ENCODE data around the gene CDC42.

Gene CDC42

DNA sequence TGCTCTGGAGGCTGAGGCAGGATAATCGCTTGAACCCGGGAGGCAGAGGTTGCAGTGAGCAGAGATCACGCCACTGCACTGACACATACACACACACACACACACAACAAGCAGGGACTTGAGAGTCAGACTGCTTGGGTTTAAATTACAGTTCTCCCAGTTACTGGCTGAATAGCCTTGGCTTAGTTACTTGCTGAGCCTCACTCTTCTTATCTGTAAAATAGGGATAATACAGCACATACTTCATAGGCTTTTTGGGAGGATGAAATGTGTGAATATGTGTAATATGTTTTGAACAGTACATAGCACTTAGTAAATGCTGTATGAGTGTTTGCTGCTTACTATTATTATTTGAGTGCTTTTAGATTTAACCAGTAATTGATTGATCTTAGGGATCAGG lies 23.8 kb downstream of the CDC42 start:
- DNase-seq: no peak

DNA sequence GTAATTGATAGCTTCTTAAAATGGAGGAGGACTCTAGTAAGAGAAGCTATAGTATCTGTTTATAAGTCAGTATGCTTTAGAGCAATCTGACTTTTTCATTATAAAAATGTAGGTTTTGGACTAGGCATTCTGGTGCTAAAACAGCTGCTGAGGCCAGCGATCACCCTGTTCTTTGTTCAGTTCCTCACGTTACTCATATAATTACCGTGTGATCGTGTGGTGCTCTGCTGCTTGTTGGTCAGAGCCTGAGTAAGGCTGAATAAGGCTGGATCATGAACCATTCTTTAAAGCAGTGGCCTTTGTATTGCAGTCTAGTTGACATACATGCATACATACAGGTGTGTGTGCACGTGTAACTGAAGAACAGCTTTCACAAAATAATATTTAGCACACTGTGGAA lies 25.2 kb downstream of the CDC42 start:
- DNase-seq: no peak

DNA sequence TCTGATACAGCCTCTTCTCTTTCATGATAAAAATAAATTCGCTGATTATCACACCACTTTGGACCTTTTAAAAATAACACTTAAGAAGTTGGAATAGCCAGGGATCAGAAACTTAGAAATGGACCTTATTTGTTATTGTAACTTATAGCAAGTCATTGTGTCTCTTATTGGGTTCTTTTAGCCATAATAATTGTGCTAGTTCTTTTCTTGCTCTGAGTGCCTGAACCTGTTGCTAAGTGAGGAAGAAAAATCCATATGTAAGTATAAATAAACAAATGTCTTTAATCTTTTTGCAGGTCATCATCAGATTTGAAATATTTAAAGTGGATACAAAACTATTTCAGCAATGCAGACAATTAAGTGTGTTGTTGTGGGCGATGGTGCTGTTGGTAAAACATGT lies 25.6 kb downstream of the CDC42 start:
- DNase-seq: no peak

DNA sequence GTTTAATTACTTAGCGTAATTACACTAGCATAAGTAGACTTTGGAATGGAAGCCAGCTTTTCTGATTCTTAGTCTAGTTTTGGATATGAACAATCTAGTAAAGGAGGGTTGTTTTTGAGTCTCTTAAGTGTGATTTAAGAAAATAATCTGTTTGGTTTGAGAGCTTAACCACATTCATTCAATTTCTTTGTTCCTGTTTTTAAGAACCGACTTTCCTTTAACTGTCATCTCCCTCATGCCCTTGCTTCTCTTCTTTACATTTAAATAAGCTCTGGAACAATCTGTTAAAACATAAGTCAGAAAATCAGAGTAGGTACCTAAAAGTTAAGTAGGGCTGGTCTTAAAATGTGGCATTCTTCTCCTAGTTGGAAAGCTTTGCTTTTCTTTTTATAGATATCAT lies 27.7 kb downstream of the CDC42 start:
- DNase-seq: no peak

DNA sequence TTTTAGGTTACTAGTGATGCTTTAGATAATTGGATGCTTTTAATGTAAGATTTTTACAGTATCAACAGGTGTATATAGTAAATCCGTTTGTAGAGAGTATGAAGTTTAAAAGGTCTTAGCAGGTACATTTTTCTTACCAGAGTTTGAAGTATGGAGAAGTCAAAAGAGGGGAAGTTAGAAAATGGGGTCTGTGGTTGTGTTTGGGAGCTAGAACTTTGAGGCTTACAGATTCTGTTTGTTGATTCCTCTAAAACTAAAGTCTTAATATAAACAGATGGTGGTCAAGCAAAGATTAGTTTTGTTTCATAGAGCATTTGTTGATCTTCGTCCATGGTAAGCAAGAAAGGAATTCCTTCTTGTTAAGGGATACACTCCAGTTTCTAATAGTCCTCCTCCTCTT lies 35.8 kb downstream of the CDC42 start:
- no peak for DNase-seq

DNA sequence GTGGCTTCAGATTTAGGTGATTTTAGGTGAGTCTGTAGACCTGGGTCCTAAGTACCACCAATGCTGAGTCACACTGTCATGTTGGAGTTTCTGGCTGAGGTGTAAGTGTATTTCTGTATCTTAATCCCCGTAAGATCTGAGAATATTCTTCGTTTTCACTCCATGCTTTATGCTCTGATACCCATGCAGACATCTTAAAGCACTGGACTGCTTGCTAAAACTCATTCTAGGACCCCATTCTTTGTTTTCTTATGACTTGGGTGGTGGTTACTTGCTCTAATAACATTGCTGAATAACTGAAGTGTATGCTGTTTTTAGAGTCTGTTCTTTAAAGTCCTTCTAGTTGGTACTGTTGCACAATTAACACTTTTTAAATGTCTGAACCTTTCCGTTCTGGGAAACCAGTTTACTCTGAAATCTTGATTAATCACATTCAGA lies 36.6 kb downstream of the CDC42 start:
- no peak for DNase-seq

DNA sequence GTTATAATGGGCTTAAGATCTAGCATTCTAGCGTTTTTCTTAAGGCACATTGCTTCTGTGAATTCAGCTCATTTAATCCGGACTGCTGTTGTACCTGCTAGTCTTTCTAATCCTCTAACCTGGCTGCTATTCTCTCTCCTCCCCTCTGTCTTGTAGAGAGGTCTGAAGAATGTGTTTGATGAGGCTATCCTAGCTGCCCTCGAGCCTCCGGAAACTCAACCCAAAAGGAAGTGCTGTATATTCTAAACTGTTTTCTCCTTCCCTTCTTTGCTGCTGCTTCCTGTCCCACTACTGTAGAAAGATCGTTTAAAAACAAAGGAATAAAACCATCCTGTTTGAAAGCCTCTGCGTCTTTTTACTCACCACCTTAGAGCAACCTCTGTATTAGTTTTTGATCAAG lies 37.3 kb downstream of the CDC42 start:
- DNase-seq: no peak

DNA sequence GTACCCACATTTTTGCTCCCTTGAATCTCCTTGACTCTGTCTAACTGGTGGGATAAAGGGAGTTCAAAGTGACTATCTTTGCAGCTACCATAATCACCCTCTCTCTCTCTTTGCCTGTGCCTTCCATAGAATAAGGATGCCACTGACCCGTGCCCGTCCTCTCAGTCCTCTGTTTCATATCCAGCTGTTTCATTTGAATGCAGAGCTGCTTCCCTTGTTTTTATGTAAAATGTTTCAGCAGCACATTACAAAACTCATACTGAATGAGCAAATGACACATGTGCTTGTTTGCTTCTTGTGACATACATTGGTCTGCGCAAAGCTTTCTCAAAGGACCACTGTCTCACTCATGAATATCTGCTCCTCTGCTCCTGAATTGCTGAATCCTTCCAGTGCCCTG lies 38.4 kb downstream of the CDC42 start:
- no peak for DNase-seq

DNA sequence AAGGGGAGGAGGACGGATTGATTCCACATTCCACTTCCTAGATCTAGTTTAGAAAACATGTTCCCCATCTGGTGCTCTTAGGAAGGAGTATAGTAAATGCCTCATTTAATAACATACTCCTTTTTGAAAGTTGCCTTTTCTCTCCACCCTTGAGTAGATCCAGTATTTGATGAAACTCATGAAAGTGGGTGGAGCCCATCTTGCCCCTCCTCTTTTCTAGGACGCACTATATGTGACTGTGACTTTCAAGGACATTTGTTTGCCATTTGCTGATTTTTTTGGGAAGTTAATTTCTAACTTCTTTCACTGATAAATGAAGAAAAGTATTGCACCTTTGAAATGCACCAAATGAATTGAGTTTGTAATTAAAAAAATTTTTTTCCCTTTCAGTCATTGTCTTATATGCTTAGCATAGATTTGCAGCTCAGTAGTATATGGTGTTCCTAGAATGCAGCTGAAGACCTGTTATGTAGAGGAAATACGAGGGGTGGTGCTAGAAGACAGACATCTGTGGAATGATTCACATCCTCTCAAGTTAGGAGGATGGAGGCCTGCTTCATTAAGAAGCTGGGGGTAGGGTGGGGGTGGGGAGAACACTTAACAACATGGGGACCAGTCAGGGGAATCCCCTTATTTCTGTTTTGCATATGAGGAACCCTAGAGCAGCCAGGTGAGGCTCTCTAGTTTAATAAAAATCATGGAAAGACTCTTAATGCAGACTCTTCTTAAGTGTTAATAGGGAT lies 39.7 kb downstream of the CDC42 start:
- DNase-seq: peak; percentile 55 to 66

DNA sequence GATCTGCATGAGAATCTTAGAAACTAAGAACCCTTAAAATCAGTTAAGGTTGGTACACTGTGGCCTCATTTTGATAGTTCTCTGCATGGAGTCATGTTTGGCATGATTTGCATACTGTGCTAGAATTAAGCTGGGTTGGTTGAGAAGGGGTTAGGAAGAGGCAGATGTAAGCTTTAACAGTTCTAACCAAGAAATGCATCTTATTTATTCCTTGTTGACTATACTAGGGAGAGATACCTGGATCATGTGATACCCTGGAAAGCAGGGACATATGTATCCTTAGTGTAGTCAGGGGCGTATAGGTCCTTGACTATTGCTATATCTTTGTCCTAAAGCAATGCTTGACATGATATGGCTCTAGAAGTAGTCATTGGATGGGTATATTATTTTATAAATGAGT lies 41.0 kb downstream of the CDC42 start:
- DNase-seq: no peak

DNA sequence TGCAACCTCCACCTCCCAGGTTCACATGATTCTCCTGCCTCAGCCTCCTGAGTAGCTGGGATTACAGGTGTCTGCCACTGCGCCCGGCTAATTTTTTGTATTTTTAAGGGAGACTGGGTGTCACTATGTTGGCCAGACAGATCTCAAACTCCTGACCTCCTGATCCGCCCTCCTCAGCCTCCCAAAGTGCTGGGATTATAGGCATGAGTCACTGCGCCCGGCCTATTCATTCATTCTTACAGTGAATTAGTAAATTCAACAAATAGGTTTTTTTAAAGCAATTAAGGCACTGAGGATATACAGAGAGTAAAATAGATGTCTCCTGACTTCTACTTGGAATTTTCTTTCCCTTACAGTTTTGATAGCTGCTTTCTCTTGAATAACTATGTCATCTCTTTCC lies 43.5 kb downstream of the CDC42 start:
- no peak for DNase-seq

DNA sequence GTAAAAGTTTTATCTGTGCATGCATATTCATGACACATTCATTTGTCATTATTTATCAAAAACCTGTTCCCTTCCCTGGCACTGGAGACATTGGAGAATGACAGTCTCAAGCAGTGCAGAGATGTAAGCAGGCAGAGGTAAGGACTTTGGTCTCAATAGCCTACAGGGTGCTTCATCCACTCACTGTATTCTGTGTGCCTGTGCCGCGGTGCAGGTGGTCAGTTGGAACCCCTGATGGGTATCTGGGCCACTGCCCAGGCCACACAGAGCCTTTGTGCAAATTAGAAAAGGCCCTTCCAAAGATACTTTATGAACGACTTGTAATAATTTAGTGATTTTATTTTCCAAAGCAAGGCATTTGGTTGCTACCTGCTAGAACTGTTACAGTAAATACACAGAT lies 44.0 kb downstream of the CDC42 start:
- no peak for DNase-seq

DNA sequence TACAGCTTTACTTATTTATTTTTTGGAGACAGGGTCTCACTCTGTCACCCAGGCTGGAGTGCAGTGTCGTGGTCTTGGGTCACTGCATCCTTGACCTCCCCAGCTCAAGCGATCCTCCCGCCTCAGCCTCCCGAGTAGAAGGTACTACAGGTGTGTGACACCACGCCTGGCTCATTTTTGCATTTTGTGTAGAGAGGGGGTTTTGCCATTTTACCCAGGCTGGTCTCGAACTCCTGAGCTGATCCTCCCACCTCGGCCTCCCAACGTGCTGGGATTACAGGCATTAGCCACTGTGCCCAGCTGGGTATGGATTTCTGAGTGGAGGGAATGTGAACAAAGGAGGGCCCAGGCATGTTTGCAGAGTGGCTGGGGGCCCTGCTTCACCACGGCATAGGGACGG lies 46.2 kb downstream of the CDC42 start:
- no peak for DNase-seq

DNA sequence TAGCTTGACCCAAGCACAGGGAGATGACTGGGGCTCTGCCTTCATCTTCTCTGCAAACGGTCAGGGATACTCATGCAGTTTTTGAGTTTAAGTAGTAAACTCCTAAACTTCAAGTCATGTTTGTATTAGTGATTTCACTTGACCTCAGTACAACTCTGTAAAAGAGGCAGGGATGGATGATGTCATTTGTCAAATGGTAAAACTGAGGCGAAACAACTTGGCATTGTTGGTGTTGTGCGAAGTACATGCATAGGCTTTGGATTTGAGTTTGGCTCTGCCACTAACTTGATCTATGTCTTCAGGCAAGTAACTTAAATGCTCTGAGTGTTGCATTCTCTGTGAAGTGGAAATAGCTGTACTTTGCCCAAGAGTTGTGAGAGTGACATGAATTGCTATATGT lies 47.7 kb downstream of the CDC42 start:
- no peak for DNase-seq

DNA sequence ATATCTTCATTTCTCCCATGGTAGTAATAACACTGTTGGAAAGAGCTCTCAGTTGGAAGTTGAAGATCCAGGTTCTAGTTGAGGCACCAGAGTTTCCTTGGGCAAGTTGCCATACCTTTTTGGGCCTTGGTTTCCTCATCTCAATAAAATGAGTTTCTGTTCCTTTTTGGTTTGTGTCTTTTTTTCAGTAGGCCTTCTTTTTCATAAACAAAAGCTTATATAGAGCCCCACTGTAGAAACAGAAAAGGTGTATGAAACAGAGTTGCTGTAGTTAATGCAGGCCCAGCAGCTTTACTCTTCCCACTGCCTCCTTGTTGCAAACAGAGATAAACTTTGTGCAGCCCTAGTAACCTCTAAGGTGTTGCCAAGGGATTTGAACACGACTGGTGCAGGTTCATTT lies 48.7 kb downstream of the CDC42 start:
- DNase-seq: no peak

DNA sequence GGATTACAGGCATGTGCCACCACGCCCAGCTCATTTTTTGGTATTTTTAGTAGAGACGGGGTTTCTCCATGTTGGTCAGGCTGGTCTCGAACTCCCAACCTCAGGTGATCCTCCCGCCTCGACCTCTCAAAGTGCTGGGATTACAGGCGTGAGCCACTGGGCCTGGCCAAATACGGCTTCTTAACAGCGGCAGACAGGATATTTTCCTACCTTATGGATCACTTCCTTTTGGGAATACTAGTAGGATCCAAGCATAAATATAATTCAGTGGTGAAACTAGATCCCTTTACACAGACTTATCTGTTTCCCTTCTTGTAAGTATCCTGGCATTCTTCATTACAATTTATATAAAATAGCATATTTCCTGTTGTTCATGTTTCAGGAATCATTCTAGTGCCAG lies 49.5 kb downstream of the CDC42 start:
- no peak for DNase-seq

DNA sequence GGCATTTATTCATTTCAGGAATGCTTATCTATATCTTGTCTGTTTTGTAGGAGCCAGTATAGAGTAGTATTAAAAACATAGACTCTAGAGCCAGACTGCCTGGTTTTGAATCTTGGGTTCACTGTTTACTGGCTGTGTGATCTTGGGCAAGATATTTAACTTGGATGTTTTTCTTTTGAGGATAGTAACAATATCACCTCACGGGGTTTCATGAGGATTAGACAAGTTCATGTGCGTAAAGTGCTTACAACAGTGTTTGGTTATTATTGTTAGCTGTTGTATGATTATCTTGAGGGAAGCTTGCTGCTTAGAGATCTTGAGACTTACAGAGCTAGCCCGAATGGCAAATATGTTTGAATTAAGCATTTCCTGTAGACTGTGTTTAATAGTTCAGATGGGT lies 50.2 kb downstream of the CDC42 start:
- DNase-seq: no peak

DNA sequence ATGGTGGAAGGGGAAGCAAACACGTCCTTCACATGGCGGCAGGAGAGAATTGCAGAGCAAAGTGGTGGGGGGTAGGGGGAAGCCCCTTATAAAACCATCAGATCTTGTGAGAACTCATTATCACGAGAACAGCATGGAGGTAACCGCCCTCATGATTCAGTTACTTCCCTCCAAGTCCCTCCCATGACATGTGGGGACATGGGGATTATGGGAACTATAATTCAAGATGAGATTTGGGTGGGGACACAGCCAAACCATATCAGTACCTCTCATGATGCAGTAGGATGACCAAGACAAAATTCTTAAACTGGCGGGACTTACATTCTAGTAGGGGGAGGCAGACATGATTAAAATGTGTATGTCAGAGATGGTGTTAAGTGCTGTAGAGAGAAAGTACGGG lies 51.6 kb downstream of the CDC42 start:
- no peak for DNase-seq

DNA sequence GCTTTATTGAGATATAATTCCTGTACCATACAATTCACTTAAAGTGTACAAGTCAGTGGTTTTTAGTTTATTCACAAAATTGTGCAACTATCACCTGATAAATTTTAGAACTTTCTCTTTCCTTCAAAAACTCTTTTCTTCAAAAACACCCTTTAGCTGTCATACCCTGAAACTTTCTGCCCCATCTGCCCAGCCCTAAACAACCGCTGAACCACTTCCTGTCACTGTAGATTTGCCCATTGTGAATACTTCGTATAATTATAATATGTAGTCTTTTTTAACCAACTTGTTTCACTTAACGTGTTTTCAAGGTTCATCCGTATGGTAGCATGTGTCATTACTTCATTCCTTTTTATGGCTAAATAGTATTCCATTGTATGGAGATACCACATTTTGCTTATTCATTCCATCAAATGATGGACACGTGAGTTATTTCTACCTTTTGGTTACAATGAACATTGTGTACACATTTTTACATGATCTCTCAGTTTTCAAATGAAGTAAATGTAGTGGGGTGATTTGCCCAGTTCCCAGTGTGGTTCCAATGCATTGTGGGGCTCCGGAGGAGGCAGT lies 52.4 kb downstream of the CDC42 start:
- DNase-seq: peak in 1 of 2 donors; percentile 15

DNA sequence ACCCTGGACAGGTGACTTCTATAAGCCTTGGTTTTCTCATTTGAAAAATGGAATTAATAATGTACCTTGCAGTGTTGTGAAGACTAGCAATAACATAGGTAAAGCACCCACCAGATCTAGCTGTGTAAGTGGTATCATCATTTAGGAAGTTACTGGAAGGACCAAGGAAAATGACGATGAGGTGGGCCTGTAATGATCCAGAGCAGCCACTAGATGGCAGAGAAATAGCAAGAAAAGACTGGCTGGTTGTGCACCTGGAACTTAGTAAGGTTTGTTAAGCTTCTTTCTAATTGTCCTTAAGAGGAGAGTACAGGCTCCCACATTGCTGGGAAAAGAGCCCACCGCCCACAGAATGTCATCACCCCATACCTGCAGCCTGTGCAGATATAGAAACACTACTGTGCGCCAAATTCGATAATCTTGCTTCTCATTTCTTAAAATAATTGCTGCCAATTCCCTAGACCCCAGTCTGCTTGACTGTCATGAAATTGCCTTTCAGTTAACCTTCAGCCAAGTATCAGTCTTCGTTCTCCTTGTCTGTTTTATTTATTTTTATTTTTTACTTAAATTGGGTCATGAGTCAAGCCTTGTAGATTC lies 53.2 kb downstream of the CDC42 start:
- peak in 1 of 2 donors; percentile 38 for DNase-seq

DNA sequence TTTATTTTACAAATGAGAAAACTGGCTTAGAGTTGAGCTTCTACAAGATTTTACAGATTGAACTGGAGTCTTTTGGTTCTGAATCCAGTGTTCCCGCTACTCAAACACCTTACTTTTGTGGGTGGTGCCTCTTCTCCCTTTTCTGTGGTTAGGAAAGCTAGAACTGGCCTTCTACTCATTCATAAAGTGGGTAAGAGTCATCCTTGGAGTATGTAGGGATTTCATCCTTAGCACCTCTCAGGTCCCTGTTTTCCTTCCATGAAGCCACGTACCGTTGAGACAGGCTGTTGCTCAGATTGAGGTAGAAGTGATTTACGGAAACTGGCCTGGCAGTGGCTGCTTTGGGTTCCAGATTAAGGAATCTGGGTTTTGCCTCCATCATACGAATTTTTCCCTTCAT lies 54.6 kb downstream of the CDC42 start:
- DNase-seq: no peak

DNA sequence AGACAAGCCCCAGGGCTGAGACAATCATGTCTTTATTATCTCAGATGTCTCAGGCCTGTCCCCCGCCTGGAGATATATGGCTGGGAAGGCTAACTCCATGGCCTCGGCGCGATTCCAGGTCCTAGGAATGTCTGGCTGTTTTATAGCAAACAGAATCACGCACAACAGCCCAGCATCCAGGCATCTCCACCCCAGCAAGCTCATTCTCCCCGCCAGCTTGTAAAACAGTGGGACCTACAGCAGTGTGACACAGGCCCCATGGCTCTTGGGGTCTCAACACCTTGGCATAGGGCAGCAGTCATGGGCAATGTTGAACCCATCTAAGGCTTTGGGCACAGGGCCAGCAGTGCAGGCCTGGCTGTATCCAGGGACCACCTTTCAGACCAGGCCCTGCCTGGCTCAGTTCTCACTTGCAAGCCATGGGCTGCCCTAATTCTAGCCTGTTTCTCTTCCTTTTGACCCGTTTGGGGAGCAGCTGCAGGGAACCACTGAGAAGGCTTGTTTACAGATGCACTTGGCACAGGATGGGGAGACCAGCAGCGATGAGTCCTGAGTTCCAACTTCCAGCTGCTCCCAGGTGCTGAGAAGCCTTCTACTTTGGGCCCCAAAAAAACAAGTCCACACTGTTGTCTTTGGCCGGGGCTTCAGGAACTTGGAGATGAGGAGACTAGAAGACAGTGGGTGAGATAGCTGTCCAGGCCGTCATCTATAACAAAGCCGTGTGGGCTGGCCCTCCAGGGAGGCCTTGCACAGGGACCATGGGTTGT lies 56.0 kb downstream of the CDC42 start:
- DNase-seq: no peak

DNA sequence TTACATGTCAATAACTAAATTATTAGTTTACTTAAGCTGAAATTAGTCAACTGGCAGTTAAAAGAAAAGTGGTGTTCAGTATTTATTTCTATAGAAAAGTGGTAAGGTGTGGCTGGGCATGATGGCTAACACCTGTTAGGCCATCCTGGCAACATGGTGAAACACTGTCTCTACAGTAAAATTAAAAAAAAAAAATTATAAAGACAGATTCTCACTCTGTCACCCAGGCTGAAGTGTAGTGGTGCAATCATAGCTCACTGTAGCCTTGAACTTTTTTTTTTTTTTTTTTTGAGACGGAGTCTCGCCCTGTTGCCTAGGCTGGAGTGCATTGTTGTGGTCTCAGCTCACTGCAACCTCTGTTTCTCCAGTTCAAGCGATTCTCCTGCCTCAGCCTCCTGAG lies 57.5 kb downstream of the CDC42 start:
- DNase-seq: no peak

DNA sequence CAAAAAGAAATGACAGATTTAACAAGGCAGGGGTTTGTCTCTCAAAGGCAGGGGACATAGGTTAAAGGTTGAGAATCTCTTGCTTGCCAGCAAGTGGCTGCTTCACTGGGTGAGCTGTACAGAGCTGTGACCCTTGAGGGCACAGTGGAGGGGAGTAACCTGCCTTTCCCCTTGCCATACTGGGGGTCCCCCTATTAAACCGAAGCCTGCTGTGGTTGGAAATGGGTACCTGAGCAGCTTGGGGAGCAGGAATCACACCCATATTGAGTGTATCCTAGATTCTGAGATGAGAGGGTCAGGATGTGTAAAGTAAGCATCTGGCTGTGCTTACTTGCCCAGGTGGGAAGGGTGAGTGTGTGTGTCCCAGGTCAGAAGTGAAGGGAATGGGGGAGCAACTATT lies 58.6 kb downstream of the CDC42 start:
- DNase-seq: no peak
